OCI-LY1 (cell line): ENCODE data around the gene ZNF773.
A peak's percentile ranks its signal among the peaks of the same experiment; 100 is the strongest.

Experiments
- H2AFZ ChIP-seq: fragments of 200-600 bp; sonication (generic), shearing (Covaris generic); 2 replicates; pipeline ENCODE4 v1.6.0; 2014; ENCODE audit warnings: antibody characterized with exemption, mild to moderate bottlenecking, low read length
- H3F3A ChIP-seq: fragments of 200-600 bp; sonication (generic), shearing (Covaris generic); 2 replicates; pipeline ENCODE4 v1.6.0; 2014; ENCODE audit warnings: mild to moderate bottlenecking, antibody characterized with exemption, low read length, moderate library complexity; ENCODE audit not compliant: insufficient read depth
- H3K27ac ChIP-seq: fragments of 200-600 bp; sonication (generic); 2 replicates; pipeline ENCODE4 v1.5.1; 2014; ENCODE audit warnings: low read length, mixed run types, mild to moderate bottlenecking, low read depth; ENCODE audit not compliant: poor library complexity, severe bottlenecking
- H3K27me3 ChIP-seq: fragments of 200-600 bp; sonication (generic); 2 replicates; pipeline ENCODE4 v1.6.0; 2014; ENCODE audit warnings: antibody characterized with exemption, mild to moderate bottlenecking, low read length, moderate library complexity; ENCODE audit not compliant: insufficient read depth
- H3K36me3 ChIP-seq: fragments of 200-600 bp; sonication (generic); 2 replicates; pipeline ENCODE4 v1.6.1; 2014; ENCODE audit warnings: mild to moderate bottlenecking, antibody characterized with exemption, low read length, moderate library complexity, mixed read lengths; ENCODE audit not compliant: insufficient read depth
- H3K4me1 ChIP-seq: fragments of 200-600 bp; sonication (generic); 2 replicates; pipeline ENCODE4 v1.5.1; 2014; ENCODE audit warnings: mild to moderate bottlenecking, low read length, moderate library complexity; ENCODE audit not compliant: insufficient read depth, severe bottlenecking
- H3K4me2 ChIP-seq: fragments of 200-600 bp; sonication (generic), shearing (Covaris generic); 2 replicates; pipeline ENCODE4 v1.6.1; 2014; ENCODE audit warnings: low read length
- H3K4me3 ChIP-seq: fragments of 200-600 bp; sonication (generic); 2 replicates; pipeline ENCODE4 v1.5.1; 2014; ENCODE audit warnings: low read length, low read depth, mild to moderate bottlenecking, mixed read lengths; ENCODE audit not compliant: poor library complexity, severe bottlenecking
- H3K79me2 ChIP-seq: fragments of 200-600 bp; shearing (Covaris generic); 2 replicates; pipeline ENCODE4 v1.6.1; 2016; ENCODE audit warnings: mixed run types, low read length, mixed read lengths; ENCODE audit not compliant: insufficient read depth
- H3K9ac ChIP-seq: fragments of 200-600 bp; sonication (generic), shearing (Covaris generic); 2 replicates; pipeline ENCODE4 v1.6.1; 2014; ENCODE audit warnings: mild to moderate bottlenecking, low read length, mixed read lengths
- H3K9me2 ChIP-seq: fragments of 200-600 bp; sonication (generic), shearing (Covaris generic); 2 replicates; pipeline ENCODE4 v1.6.1; 2014; ENCODE audit warnings: low read depth, mild to moderate bottlenecking, low read length, mixed read lengths
- H3K9me3 ChIP-seq: fragments of 200-600 bp; shearing (Covaris generic); 2 replicates; pipeline ENCODE4 v1.6.1; 2014; ENCODE audit warnings: low read length, mixed read lengths
- H4K20me1 ChIP-seq: fragments of 200-600 bp; sonication (generic), shearing (Covaris generic); 2 replicates; pipeline ENCODE4 v1.6.0; 2016; ENCODE audit warnings: mild to moderate bottlenecking, low read length; ENCODE audit not compliant: insufficient read depth
- CTCF ChIP-seq: fragments of 200-600 bp; sonication (generic), shearing (Covaris generic); IDR thresholded peaks from 2 replicates; pipeline ENCODE4 v1.5.1; 2017; ENCODE audit warnings: mild to moderate bottlenecking, antibody characterized with exemption, low read length, moderate library complexity, mixed read lengths
- EZH2 ChIP-seq: fragments of 200-600 bp; sonication (generic), shearing (Covaris generic); IDR thresholded peaks from 2 replicates; pipeline ENCODE4 v1.8.0; 2017; ENCODE audit warnings: borderline replicate concordance, mixed run types, mild to moderate bottlenecking, antibody characterized with exemption, low read length, moderate library complexity, mixed read lengths

Gene ZNF773

GRCh38 chr19:57557659-57558058, 57.9 kb downstream of the ZNF773 start:
- Histone ChIP-seq H3K9me2 (no peaks in the 10 kb centered on the region), H3K4me2 (peak overlapping the region; percentile 63; the same call in 1 of the 2 replicates), H3F3A (no peaks in the 10 kb centered on the region), H3K4me3 (no peak overlapping the region), H3K4me1 (peaks cover 13% of the 10 kb centered on the region), H3K27me3 (no peaks in the 10 kb centered on the region), H3K36me3 (peaks cover 40% of the 10 kb centered on the region), H4K20me1 (no peaks in the 10 kb centered on the region), H2AFZ (no peak overlapping the region), H3K9ac (no peak overlapping the region; the same call in 1 of the 2 replicates), H3K9me3 (peaks cover 21% of the 10 kb centered on the region), H3K27ac (no peak overlapping the region), H3K79me2 (no peaks in the 10 kb centered on the region)
- no peak for TF ChIP-seq CTCF
- TF ChIP-seq EZH2, result no peak
